ENCODE results near the gene CRK.
"Not testable (repeated sequence)": the region's sequence is repeated elsewhere in the genome, so short reads cannot be mapped to it uniquely, and the experiment has no call there.

Gene CRK

GRCh38 chr17:1379930-1380313 is 76.1 kb downstream of the CRK start:
- DNase-seq: no peak

GRCh38 chr17:1379208-1379929 is 76.7 kb downstream of the CRK start:
- DNase-seq: no peak

DNA sequence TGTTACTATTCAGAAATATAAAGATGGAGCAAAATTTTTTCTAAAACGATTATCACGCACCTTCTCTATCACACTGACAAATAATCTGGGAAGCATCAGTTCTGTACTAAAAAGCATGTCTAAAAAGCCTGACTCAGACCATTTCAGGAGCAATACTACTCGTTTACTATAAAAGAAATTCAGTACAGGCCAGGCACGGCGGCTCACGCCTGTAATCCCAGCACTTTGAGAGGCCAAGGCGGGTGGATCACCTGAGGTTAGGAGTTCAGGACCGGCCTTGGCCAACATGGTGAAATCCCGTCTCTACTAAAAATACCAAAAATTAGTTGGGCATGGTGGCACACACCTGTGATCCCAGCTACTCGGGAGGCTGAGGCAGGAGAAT is 77.6 kb downstream of the CRK start:
- not testable (repeated sequence) for DNase-seq

- DNase-seq: no peak
These were observed 78.7 kb downstream of the CRK start for GRCh38 chr17:1377334-1377733.

- no peak for DNase-seq
These were observed 80.0 kb downstream of the CRK start for GRCh38 chr17:1376061-1376460.

DNA sequence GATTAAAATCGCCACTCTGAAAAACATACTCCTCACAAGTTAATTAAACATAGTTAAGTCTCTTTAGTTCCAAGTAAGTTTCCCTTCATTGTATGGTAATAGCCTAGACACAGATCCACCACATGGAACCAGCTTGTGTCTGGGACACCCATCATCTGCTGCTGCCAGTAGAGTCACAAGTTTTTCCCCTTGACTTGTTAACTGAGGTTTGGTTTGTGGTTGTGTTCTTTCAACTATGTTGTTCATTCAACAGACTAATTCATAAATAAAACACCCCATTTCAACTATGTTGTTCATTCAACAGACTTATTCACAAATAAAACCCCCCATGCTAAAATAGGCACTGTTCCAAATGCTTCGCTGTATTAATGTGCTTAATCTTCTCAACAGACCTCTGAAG is 80.4 kb downstream of the CRK start:
- no peak for DNase-seq

- peak; percentile 42 for DNase-seq
These were observed 81.4 kb downstream of the CRK start for GRCh38 chr17:1374431-1375177.

GRCh38 chr17:1373707-1374237 is 82.3 kb downstream of the CRK start:
- DNase-seq: no peak

GRCh38 chr17:1372618-1373017 is 83.4 kb downstream of the CRK start:
- DNase-seq: no peak

DNA sequence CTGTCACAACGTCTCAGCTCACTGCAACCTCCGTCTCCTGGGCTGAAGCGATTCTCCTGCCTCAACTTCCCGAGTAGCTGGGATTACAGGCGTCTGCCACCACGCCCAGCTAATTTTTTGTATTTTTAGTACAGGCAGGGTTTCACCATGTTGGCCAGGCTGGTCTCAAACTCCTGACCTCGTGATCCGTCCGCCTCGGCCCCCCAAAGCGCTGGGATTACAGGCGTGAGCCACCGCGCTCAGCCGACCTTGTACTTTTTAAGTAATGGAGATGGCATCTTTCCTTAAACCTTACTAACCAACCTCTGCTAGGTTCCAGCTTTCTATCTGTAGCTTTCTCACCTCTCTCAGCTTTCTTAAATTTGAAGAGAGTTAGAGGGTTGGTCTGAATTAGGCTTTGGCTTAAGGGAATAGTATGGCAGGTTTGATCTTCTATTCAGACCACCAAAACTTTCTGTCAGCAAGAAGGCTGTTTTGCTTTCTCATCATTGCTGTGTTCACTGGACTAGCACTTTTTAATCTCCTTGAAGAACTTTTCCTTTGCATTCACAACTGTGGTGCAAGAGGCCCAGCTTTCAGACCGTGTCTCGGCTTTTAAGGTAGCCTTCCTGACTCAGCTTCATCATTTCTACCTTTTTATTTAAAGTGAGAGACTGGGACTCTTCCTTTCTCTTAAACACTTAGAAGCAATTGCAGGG is 84.0 kb downstream of the CRK start:
- DNase-seq: no peak
